Measurements from ENCODE around the gene TSSK3. TPM values are rescaled to one million over a fixed set of nuclear protein-coding genes. Genes with fewer than 3 reads are reported as not detected.

The TSSK3 gene
- total RNA-seq, 1 experiment from 2014 or later, result 1.6 TPM

DNA sequence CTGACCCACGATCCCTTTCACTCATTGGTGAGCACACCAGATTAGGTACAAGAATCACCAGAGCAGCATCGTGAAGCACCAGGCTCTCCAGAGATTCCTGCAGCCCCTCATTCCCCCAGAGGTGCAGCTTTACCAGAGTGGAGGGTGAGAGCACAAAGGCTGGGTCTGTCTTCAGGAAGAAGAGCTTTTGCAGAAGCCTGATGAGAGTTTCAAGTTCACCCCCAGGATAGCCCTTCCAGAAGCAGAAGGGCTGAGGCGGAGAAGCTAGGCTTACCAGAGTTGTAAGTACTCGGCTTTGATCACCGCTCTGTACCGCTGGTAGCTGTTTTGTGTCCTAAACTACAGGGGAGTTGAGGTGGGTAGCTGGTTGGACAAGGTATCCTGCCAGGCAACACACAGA is 3.1 kb downstream of the TSSK3 start:
- H2BK15ac ChIP-seq (ENCODE audit: low read depth, low read length), result no peak overlapping the region
- no CpG with 5 or more reads among the region's 6 CpGs for WGBS (ENCODE audit: extremely low coverage, insufficient read length, low lambda C conversion rate)
- H3K14ac ChIP-seq (ENCODE audit: insufficient read depth, low read length), result no peak overlapping the region
- H2BK120ac ChIP-seq (ENCODE audit: low read depth, low read length, poor library complexity, severe bottlenecking), result no peak overlapping the region
- H2BK12ac ChIP-seq (ENCODE audit: insufficient read length, low read depth, low read length), result no peak overlapping the region
- H3K56ac ChIP-seq (ENCODE audit: insufficient read length, low read depth, low read length), result no peak overlapping the region
- no peak for DNase-seq
- H3K4me1 ChIP-seq (ENCODE audit: insufficient read depth, low read length), result no peaks in the 10 kb centered on the region
- H2BK20ac ChIP-seq (ENCODE audit: low read depth, low read length, poor library complexity, severe bottlenecking), result no peak overlapping the region
- no peak overlapping the region for H2AK5ac ChIP-seq (ENCODE audit: insufficient read length, low read length)
- H4K91ac ChIP-seq (ENCODE audit: insufficient read length, low read depth, low read length), result no peak overlapping the region
- H3K4me2 ChIP-seq (ENCODE audit: insufficient read depth, insufficient read length, low read length), result no peak overlapping the region
- H3K27me3 ChIP-seq (ENCODE audit: insufficient read depth, low read length), result no peaks in the 10 kb centered on the region; the same call in 1 of the 2 replicates
- no peak overlapping the region for H3K4ac ChIP-seq (ENCODE audit: low read depth, low read length)
- H2AFZ ChIP-seq (ENCODE audit: low read length), result no peak overlapping the region
- H3K18ac ChIP-seq (ENCODE audit: insufficient read length, low read depth, low read length), result no peak overlapping the region
- no peaks in the 10 kb centered on the region for H3K9me3 Mint-ChIP-seq
- TF ChIP-seq, protein P1, sequence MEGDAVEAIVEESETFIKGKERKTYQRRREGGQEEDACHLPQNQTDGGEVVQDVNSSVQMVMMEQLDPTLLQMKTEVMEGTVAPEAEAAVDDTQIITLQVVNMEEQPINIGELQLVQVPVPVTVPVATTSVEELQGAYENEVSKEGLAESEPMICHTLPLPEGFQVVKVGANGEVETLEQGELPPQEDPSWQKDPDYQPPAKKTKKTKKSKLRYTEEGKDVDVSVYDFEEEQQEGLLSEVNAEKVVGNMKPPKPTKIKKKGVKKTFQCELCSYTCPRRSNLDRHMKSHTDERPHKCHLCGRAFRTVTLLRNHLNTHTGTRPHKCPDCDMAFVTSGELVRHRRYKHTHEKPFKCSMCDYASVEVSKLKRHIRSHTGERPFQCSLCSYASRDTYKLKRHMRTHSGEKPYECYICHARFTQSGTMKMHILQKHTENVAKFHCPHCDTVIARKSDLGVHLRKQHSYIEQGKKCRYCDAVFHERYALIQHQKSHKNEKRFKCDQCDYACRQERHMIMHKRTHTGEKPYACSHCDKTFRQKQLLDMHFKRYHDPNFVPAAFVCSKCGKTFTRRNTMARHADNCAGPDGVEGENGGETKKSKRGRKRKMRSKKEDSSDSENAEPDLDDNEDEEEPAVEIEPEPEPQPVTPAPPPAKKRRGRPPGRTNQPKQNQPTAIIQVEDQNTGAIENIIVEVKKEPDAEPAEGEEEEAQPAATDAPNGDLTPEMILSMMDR (conservative IDR thresholded peaks at IDR 0.05), result no peak
- H3K9ac ChIP-seq (ENCODE audit: extremely low read depth, insufficient read length, low read length), result no peak overlapping the region
- H2BK5ac ChIP-seq (ENCODE audit: insufficient read length, low read length), result no peak overlapping the region
- H3K9me3 ChIP-seq (ENCODE audit: control insufficient read depth, low read depth, low read length), result no peaks in the 10 kb centered on the region
- H3K4me1 Mint-ChIP-seq, result peaks cover 8 to 12% of the 10 kb centered on the region in 2 experiments
- H3K23ac ChIP-seq (ENCODE audit: insufficient read length, low read depth, low read length), result no peak overlapping the region
- peak overlapping the region in 2 of 3 experiments; percentile 40 to 66; a peak in 2 of 7 replicates for H3K27ac Mint-ChIP-seq
- H3K79me2 ChIP-seq (ENCODE audit: insufficient read depth, low read length), result no peaks in the 10 kb centered on the region
- no peak overlapping the region for H4K5ac ChIP-seq (ENCODE audit: insufficient read length, low read depth, low read length)
- no peak overlapping the region for H3T11ph ChIP-seq (ENCODE audit: low read length)
- no peak overlapping the region for H4K8ac ChIP-seq (replicated peaks; ENCODE audit: insufficient read length, low read depth, low read length)
- peak overlapping the region in 1 of 2 experiments; percentile 42; a peak in 2 of 5 replicates for H3K4me3 Mint-ChIP-seq
- peaks cover 20 to 71% (median 62%) of the 10 kb centered on the region in 3 experiments for H3K36me3 Mint-ChIP-seq (ENCODE audit: insufficient read depth in 1 of 3, low read depth in 3 of 3)
- peaks cover 10% of the 10 kb centered on the region for H3K27me3 Mint-ChIP-seq (ENCODE audit: low read depth)
- H4K20me1 ChIP-seq (ENCODE audit: control insufficient read depth, insufficient read depth, insufficient read length), result no peaks in the 10 kb centered on the region
- peaks cover 12% of the 10 kb centered on the region for H3K23me2 ChIP-seq (ENCODE audit: insufficient read length, low read depth, low read length, poor library complexity, severe bottlenecking)
- H3K27ac ChIP-seq (ENCODE audit: insufficient read length, low read depth, low read length), result no peak overlapping the region
- no peaks in the 10 kb centered on the region for H3K79me1 ChIP-seq (ENCODE audit: insufficient read depth, low read depth, low read length, poor library complexity, severe bottlenecking)

Data from H9 (cell line).